Right forelimb (tissue), 1 donor: Measurements from ENCODE around the gene RAP1GDS1.

Experiments used
- DNase-seq: peaks from one replicate; pipeline ENCODE4 v3.0.0-alpha.2; 2018

RAP1GDS1 gene

DNA sequence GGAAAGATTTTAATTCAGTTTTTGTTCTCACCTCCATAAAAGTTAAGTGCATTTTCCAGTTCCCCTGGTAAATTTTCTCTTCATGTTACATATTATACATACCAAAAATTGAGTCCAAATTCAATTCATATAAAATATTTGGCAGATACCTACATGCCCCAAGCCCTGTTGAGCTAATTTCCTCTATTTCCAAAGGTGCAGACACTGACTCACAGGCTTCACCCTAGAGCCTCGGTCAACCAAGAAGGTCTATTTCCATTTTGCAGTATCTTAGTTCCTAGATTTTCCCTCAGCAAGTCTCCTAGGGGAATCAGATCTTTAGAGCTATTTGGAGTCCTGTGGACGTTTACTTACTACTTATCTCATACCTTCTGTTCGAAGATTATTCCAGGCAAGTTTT, 222.8 kb downstream of the RAP1GDS1 start:
- DNase-seq: no peak

DNA sequence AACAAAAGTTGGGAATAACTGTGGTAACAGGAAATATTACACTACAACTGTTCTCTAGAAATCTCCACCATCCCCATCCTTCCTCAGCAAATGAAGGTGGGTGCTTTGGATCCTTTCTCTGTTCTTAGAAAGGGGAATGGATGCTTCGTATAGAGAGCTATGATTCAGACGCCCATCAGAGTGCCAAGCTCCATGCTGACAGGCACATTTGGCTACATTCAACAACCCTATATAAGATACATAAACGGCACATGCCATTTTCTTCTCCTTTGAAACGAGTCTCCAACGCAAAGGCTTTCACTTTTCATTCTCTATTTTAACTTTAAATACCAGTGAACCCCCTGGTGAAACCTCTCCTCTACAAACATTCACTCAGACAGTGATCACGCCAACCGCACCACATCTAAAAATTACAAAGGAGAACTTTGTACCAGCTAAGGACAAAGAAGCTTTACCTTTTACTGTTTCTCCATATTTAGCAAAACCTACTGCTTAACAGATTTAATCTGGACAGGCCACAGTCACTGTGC, 224.7 kb downstream of the RAP1GDS1 start:
- DNase-seq: no peak

- no peak for DNase-seq
These were observed 229.1 kb downstream of the RAP1GDS1 start for GRCh38 chr4:98490251-98490650.

DNA sequence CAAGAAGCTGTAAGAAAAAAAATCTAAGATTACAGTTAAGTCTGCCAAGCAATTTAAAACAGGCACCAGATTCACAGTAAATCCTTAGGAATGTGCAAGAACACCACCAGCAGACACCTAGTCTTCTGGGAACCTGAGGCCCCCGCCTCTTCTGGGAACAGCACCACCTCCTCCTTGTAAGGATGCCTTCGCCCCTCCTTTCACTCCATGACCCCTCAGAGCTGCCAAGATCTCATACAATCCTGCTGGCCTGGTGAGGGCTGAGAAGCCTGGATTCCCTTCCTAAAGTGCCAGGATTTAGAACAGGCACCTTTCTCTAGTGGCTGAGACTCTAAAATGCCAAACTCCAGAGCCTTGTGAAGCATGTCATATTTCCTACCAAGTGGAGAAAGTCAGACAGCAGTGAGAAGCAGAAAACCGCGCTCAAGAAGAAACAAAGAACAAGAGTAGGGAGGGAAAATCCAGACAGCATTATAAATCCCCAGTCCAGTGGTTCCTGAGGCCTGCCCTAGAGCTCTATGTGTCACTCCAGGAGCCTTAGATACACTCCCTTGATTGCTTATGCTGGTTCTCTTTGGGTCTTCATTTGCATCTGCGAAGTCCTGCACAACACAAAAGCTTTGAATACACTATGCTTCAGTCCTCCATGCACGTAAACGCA, 230.8 kb downstream of the RAP1GDS1 start:
- DNase-seq: no peak

- no peak for DNase-seq
These were observed 232.1 kb downstream of the RAP1GDS1 start for GRCh38 chr4:98493296-98493695.
